Caco-2 (cell line): Measurements from ENCODE around the gene HIGD2A. TPM values are rescaled to one million over a fixed set of nuclear protein-coding genes. Genes with fewer than 3 reads are reported as not detected.
"Not testable (repeated sequence)": the region's sequence is repeated elsewhere in the genome, so short reads cannot be mapped to it uniquely, and the experiment has no call there.

Source experiments
- BruUV-seq: library from RNA; stranded (reverse); fragments of 400-500 nt; replicated peaks from 2 replicates; lab custom pipeline; 2021; lab: Mats Ljungman, UMichigan
- CTCF ChIA-PET: fragments of 300-600 bp; sonication (Branson Sonifier 250); formaldehyde crosslinking; loops from one replicate; lab custom pipeline; 2022; ENCODE audit warnings: antibody characterized with exemption; lab: Charles Lee
- POLR2A ChIA-PET: fragments of 300-600 bp; sonication (Branson Sonifier 250); formaldehyde crosslinking; loops from one replicate; lab custom pipeline; 2022; ENCODE audit warnings: antibody characterized with exemption; lab: Charles Lee
- DNase-seq, 2 experiments: peaks; one replicate each; pipeline versions ENCODE4 v3.0.0 to v3.0.0-alpha.2; 2020 to 2022
- H3K27me3 ChIP-seq: replicated peaks from 2 replicates; pipeline ENCODE4 v1.6.0; 2011; ENCODE audit warnings: low read length; ENCODE audit not compliant: control insufficient read depth, insufficient read depth
- H3K36me3 ChIP-seq: 2 replicates; pipeline ENCODE4 v1.5.1; 2011; ENCODE audit warnings: low read length; ENCODE audit not compliant: control insufficient read depth, insufficient read depth
- H3K4me1 ChIP-seq: fragments of 250-450 bp; sonication (Bioruptor Pico); 2 replicates; pipeline ENCODE4 v1.5.1; 2020; ENCODE audit warnings: mild to moderate bottlenecking
- H3K4me3 ChIP-seq: 2 replicates; pipeline ENCODE4 v1.5.1; 2011; ENCODE audit warnings: low read depth, mild to moderate bottlenecking, control low read depth, low read length
- H3K9me3 ChIP-seq: fragments of 250-450 bp; sonication (Bioruptor Pico); 2 replicates; pipeline ENCODE4 v1.5.1; 2020; ENCODE audit warnings: mild to moderate bottlenecking, moderate library complexity
- H3K27ac Mint-ChIP-seq: one replicate; pipeline ENCODE4 v1.8.0; 2022; ENCODE audit warnings: mixed read lengths; ENCODE audit not compliant: unreplicated experiment
- H3K27me3 Mint-ChIP-seq: one replicate; pipeline ENCODE4 v1.8.0; 2022; ENCODE audit warnings: mixed read lengths; ENCODE audit not compliant: insufficient read depth, unreplicated experiment
- H3K36me3 Mint-ChIP-seq: one replicate; pipeline ENCODE4 v1.8.0; 2022; ENCODE audit warnings: mild to moderate bottlenecking, mixed read lengths; ENCODE audit not compliant: insufficient read depth, unreplicated experiment
- H3K4me1 Mint-ChIP-seq: one replicate; pipeline ENCODE4 v1.8.0; 2022; ENCODE audit warnings: low read depth, mixed read lengths; ENCODE audit not compliant: unreplicated experiment
- H3K4me3 Mint-ChIP-seq: one replicate; pipeline ENCODE4 v1.8.0; 2022; ENCODE audit warnings: mild to moderate bottlenecking, moderate library complexity, mixed read lengths; ENCODE audit not compliant: unreplicated experiment
- H3K9me3 Mint-ChIP-seq: one replicate; pipeline ENCODE4 v1.8.0; 2022; ENCODE audit warnings: mixed read lengths; ENCODE audit not compliant: unreplicated experiment
- intact Hi-C: fragments of 100-400 bp; cut with micrococcal nuclease; formaldehyde crosslinking; loops from one replicate; pipeline ENCODE4 v1.10.0; 2022; ENCODE audit not compliant: unreplicated experiment
- total RNA-seq: library from RNA; stranded (reverse); gene quantifications from 2 replicates; pipeline ENCODE4 v1.2.3, GENCODE V29; 2022
- TF ChIP-seq, protein P1 (sequence below), 2 experiments: fragments of 200-600 bp in 1 of 2; IDR thresholded peaks; 1 replicate in 1 of 2; 2 replicates in 1 of 2; pipeline versions ENCODE4 v1.5.1 to v1.8.0; 2011 to 2022; ENCODE audit warnings: antibody characterized with exemption in 1 of 2, control low read depth in 1 of 2, inconsistent platforms in 1 of 2, low read depth in 1 of 2, low read length in 1 of 2, mild to moderate bottlenecking in 1 of 2, moderate library complexity in 1 of 2; ENCODE audit not compliant: insufficient read depth in 1 of 2, severe bottlenecking in 1 of 2, unreplicated experiment in 1 of 2

Gene HIGD2A
- total RNA-seq, 1 experiment from 2014 or later, result 110 TPM

DNA sequence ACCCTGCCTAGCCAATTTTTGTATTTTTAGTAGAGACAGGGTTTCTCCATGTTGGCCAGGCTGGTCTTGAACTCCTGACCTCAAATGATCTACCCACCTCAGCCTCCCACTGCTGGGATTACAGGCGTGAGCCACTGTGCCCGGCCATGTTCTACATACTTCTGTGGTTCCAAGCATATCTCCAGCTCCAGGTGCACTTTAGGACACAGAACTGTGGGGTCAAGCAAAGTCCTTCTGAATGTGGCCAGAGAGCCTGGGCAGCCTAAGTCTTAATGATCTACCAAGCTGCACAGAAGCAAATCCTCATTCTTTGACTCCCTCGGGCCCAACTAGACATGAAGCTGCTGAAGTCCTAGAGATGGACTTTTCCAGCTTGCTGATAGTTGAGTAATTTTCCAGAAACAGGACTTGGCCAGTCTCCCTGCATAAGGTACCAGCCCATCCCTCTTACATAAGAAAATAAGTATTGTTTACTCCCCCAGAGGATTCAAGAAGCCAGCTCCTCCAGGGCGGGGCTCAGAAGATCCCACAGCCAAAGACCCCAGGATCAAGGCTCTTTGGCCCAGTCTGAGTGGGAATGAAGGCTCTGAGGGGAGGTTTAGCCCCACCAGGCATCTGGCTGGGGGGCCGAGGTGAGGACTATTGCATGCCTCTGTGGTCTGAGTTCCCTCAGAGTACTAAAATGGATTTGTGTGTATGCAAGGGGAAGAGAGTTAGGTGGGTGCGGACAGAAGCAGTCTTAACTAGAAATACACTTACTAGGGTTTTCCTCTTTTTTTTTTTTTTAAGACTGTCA, 19.1 kb downstream of the HIGD2A start:
- H3K4me1 ChIP-seq, result no peaks in the 10 kb centered on the region
- intact Hi-C loops, result no loop called here
- Mint-ChIP-seq H3K4me1 (peaks cover 9% of the 10 kb centered on the region), H3K36me3 (peaks cover 40% of the 10 kb centered on the region), H3K9me3 (no peaks in the 10 kb centered on the region), H3K27ac (no peak overlapping the region), H3K27me3 (no peaks in the 10 kb centered on the region), H3K4me3 (no peak overlapping the region)
- no peaks in the 10 kb centered on the region for H3K27me3 ChIP-seq
- POLR2A ChIA-PET, result no interaction called here
- no peaks in the 10 kb centered on the region for H3K9me3 ChIP-seq
- no TSS peak for BruUV-seq
- no peak for DNase-seq
- H3K36me3 ChIP-seq, result no peaks in the 10 kb centered on the region
- CTCF ChIA-PET, result no interaction called here
- TF ChIP-seq, protein P1, sequence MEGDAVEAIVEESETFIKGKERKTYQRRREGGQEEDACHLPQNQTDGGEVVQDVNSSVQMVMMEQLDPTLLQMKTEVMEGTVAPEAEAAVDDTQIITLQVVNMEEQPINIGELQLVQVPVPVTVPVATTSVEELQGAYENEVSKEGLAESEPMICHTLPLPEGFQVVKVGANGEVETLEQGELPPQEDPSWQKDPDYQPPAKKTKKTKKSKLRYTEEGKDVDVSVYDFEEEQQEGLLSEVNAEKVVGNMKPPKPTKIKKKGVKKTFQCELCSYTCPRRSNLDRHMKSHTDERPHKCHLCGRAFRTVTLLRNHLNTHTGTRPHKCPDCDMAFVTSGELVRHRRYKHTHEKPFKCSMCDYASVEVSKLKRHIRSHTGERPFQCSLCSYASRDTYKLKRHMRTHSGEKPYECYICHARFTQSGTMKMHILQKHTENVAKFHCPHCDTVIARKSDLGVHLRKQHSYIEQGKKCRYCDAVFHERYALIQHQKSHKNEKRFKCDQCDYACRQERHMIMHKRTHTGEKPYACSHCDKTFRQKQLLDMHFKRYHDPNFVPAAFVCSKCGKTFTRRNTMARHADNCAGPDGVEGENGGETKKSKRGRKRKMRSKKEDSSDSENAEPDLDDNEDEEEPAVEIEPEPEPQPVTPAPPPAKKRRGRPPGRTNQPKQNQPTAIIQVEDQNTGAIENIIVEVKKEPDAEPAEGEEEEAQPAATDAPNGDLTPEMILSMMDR (IDR thresholded peaks at IDR 0.05; ENCODE audit: insufficient read depth in 1 of 2, low read depth in 1 of 2, low read length in 1 of 2, severe bottlenecking in 1 of 2, unreplicated experiment in 1 of 2), result no peak
- H3K4me3 ChIP-seq, result no peak overlapping the region

GRCh38 chr5:176408252-176408573, 19.7 kb downstream of the HIGD2A start:
- H3K36me3 ChIP-seq, result not testable (repeated sequence)

DNA sequence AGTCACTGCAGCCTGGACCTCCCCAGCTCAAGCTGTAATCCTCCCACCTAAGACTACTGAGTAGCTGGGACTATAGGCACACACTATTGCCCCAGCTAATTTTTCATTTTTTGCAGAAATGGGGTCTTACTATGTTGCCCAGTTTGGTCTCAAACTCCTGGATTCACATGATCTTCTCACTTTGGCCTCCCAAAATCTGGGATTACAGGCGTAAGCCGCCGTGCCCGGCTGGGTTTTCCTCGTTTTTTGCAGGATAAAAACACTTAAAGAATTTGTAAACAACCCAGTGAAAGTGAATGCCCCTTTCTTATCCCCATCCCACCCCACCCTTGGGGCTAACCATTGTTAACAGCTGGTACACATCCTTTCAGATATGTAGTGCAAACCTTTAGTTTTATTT, 20.0 kb downstream of the HIGD2A start:
- Mint-ChIP-seq H3K4me3 (no peak overlapping the region), H3K36me3 (peaks cover 40% of the 10 kb centered on the region), H3K4me1 (peaks cover 9% of the 10 kb centered on the region), H3K9me3 (no peaks in the 10 kb centered on the region), H3K27ac (no peak overlapping the region), H3K27me3 (no peaks in the 10 kb centered on the region)
- Histone ChIP-seq H3K27me3 (no peaks in the 10 kb centered on the region), H3K4me1 (no peaks in the 10 kb centered on the region), H3K9me3 (no peaks in the 10 kb centered on the region), H3K4me3 (no peak overlapping the region), H3K36me3 (no peaks in the 10 kb centered on the region)
- intact Hi-C loops, result no loop called here
- TF ChIP-seq, protein P1 (IDR thresholded peaks at IDR 0.05; ENCODE audit: insufficient read depth in 1 of 2, low read depth in 1 of 2, low read length in 1 of 2, severe bottlenecking in 1 of 2, unreplicated experiment in 1 of 2), result no peak
- BruUV-seq, result no TSS peak
- POLR2A ChIA-PET, result no interaction called here
- no peak for DNase-seq
- CTCF ChIA-PET, result no interaction called here

More at GRCh38 chr5:176408252-176408573, 19.7 kb downstream of the HIGD2A start:
- H3K27me3 ChIP-seq, H3K4me1 ChIP-seq, DNase-seq, H3K27me3 Mint-ChIP-seq, CTCF ChIA-PET, H3K4me3 ChIP-seq, BruUV-seq, intact Hi-C loops, POLR2A ChIA-PET, H3K4me1 Mint-ChIP-seq, H3K9me3 ChIP-seq, H3K9me3 Mint-ChIP-seq, H3K27ac Mint-ChIP-seq, H3K4me3 Mint-ChIP-seq: not testable (repeated sequence)
- peaks cover 40% of the 10 kb centered on the region for H3K36me3 Mint-ChIP-seq
